Stimulated activated CD4-positive, alpha-beta T cell treated with anti-CD3 and anti-CD28 coated beads, Interleukin-12 subunit alpha, Interleukin-12 subunit beta, amount 100 ng/mL, for 24 hours (primary cell): ENCODE results near the gene ATOSB.
A peak's percentile ranks its signal among the peaks of the same experiment; 100 is the strongest.

Experiments
- DNase-seq, 2 experiments: peaks; one replicate each; pipeline ENCODE4 v3.0.0-alpha.2; 2020; ENCODE audit warnings: low read depth in 2 of 2

The ATOSB gene

GRCh38 chr9:35114113-35114839 lies 1.4 kb downstream of the ATOSB start:
- peak in 1 of 2 experiments; percentile 60 for DNase-seq

- no peak for DNase-seq
These were observed 3.2 kb downstream of the ATOSB start for GRCh38 chr9:35112257-35113020.

- DNase-seq: peak; percentile 91 to 95
These were observed 4.4 kb downstream of the ATOSB start for GRCh38 chr9:35111001-35111933.

GRCh38 chr9:35110327-35110761 lies 5.3 kb downstream of the ATOSB start:
- DNase-seq: no peak

- DNase-seq: no peak
These were observed 6.6 kb downstream of the ATOSB start for GRCh38 chr9:35108946-35109575.

- no peak for DNase-seq
These were observed 7.2 kb downstream of the ATOSB start for GRCh38 chr9:35108461-35108860.

- no peak for DNase-seq
These were observed 8.1 kb downstream of the ATOSB start for GRCh38 chr9:35107297-35108290.

GRCh38 chr9:35106343-35106730 lies 9.3 kb downstream of the ATOSB start:
- no peak for DNase-seq

- no peak for DNase-seq
These were observed 9.9 kb downstream of the ATOSB start for GRCh38 chr9:35105571-35106342.

- no peak for DNase-seq
These were observed 10.5 kb downstream of the ATOSB start for GRCh38 chr9:35105126-35105525.

- no peak for DNase-seq
These were observed 11.1 kb downstream of the ATOSB start for GRCh38 chr9:35104586-35104985.

GRCh38 chr9:35103660-35104191 lies 11.9 kb downstream of the ATOSB start:
- DNase-seq: no peak

GRCh38 chr9:35102769-35103659 lies 12.6 kb downstream of the ATOSB start, which contains the start of gene STOML2:
TSS of gene STOML2 (minus strand) at chr9:35103131. CDS start at chr9:35103094, 37 bp downstream.
- DNase-seq: peak; percentile 87 to 88

GRCh38 chr9:35102465-35102768 lies 13.2 kb downstream of the ATOSB start:
- no peak for DNase-seq

GRCh38 chr9:35097573-35097972 lies 18.1 kb downstream of the ATOSB start:
- DNase-seq: no peak

GRCh38 chr9:35096035-35096849 lies 19.4 kb downstream of the ATOSB start, which contains the start of gene PIGO:
TSS of gene PIGO (minus strand) at chr9:35096591. CDS start at chr9:35095565, 1,026 bp downstream.
- peak; percentile 79 to 84 for DNase-seq

- DNase-seq: no peak
These were observed 24.1 kb downstream of the ATOSB start for GRCh38 chr9:35091536-35091935.
